WTC11 (cell line): ENCODE data around the gene APOLD1. TPM values are rescaled to one million over a fixed set of nuclear protein-coding genes. Genes with fewer than 3 reads are reported as not detected.
"Not testable (repeated sequence)": the region's sequence is repeated elsewhere in the genome, so short reads cannot be mapped to it uniquely, and the experiment has no call there.

Experiments used
- ATAC-seq: fragments of 200-7000 bp; cut with Tn5 transposase; 2 replicates; pipeline ENCODE4 v1.10.0; 2021; ENCODE audit warnings: mild to moderate bottlenecking, moderate library complexity
- CTCF ChIA-PET: fragments of 300-600 bp; sonication (Branson Sonifier 250); formaldehyde crosslinking; loops from one replicate; lab custom pipeline; 2021; ENCODE audit warnings: antibody characterized with exemption; lab: Charles Lee
- POLR2A ChIA-PET: fragments of 350-600 bp; sonication (Branson Sonifier 250); formaldehyde crosslinking; loops from one replicate; lab custom pipeline; 2021; ENCODE audit warnings: antibody characterized with exemption; lab: Charles Lee
- DNase-seq: peaks from one replicate; pipeline ENCODE4 v3.0.0; 2021; ENCODE audit warnings: low spot score
- H3K27ac Mint-ChIP-seq: 2 replicates; pipeline ENCODE4 v1.8.0; 2021; ENCODE audit warnings: mixed read lengths
- H3K27me3 Mint-ChIP-seq: 2 replicates; pipeline ENCODE4 v1.8.0; 2021; ENCODE audit warnings: low read depth, mild to moderate bottlenecking, moderate library complexity, mixed read lengths
- H3K36me3 Mint-ChIP-seq: 2 replicates; pipeline ENCODE4 v1.8.0; 2021; ENCODE audit warnings: mixed read lengths
- H3K4me1 Mint-ChIP-seq: 2 replicates; pipeline ENCODE4 v1.8.0; 2022; ENCODE audit warnings: mixed read lengths
- H3K4me3 Mint-ChIP-seq: 2 replicates; pipeline ENCODE4 v1.8.0; 2021; ENCODE audit warnings: mild to moderate bottlenecking, moderate library complexity, mixed read lengths
- H3K9me3 Mint-ChIP-seq: 2 replicates; pipeline ENCODE4 v1.8.0; 2021; ENCODE audit warnings: mixed read lengths
- CREM ChIP-seq: sonication (generic); formaldehyde crosslinking; IDR thresholded peaks from 2 replicates; pipeline ENCODE4 v1.8.1; 2022; ENCODE audit warnings: mild to moderate bottlenecking, missing genetic modification reagents, moderate library complexity
- ESRRA ChIP-seq: sonication (generic); formaldehyde crosslinking; IDR thresholded peaks from 2 replicates; pipeline ENCODE4 v1.8.1; 2022; ENCODE audit warnings: mild to moderate bottlenecking, missing genetic modification reagents, borderline replicate concordance
- NFE2L1 ChIP-seq: sonication (generic); formaldehyde crosslinking; IDR thresholded peaks from 2 replicates; pipeline ENCODE4 v1.8.1; 2023; ENCODE audit warnings: missing genetic modification reagents
- NR1H2 ChIP-seq: sonication (generic); formaldehyde crosslinking; IDR thresholded peaks from 2 replicates; pipeline ENCODE4 v1.9.0; 2021; ENCODE audit warnings: mild to moderate bottlenecking, moderate library complexity, missing genetic modification reagents
- PRRX2 ChIP-seq: fragments of 250-450 bp; sonication (Bioruptor Pico); IDR thresholded peaks from 2 replicates; pipeline ENCODE4 v1.8.0; 2021; ENCODE audit warnings: mild to moderate bottlenecking
- ZNF232 ChIP-seq: sonication (generic); formaldehyde crosslinking; IDR thresholded peaks from 2 replicates; pipeline ENCODE4 v1.8.0; 2022; ENCODE audit warnings: mild to moderate bottlenecking, missing genetic modification reagents
- ZNF423 ChIP-seq: fragments of 250-450 bp; sonication (Bioruptor Pico); IDR thresholded peaks from 2 replicates; pipeline ENCODE4 v2.1.2; 2022; ENCODE audit warnings: mild to moderate bottlenecking, moderate library complexity
- total RNA-seq: library from RNA; stranded (reverse); gene quantifications from 3 replicates; pipeline ENCODE4 v1.2.3, GENCODE V29; 2021
- TF ChIP-seq, protein P1 (sequence below): fragments of 250-450 bp; sonication (Bioruptor Pico); IDR thresholded peaks from 2 replicates; pipeline ENCODE4 v1.9.0; 2021; ENCODE audit warnings: mild to moderate bottlenecking, borderline replicate concordance
- TF ChIP-seq, protein P2 (sequence below): sonication (generic); formaldehyde crosslinking; IDR thresholded peaks from 2 replicates; pipeline ENCODE4 v1.8.1; 2023; ENCODE audit warnings: mild to moderate bottlenecking, missing genetic modification reagents
- TF ChIP-seq, protein P3 (sequence below): fragments of 200-600 bp; IDR thresholded peaks from 2 replicates; pipeline ENCODE4 v1.8.0; 2022; ENCODE audit warnings: antibody characterized with exemption
- TF ChIP-seq, protein P4 (sequence below): fragments of 250-450 bp; sonication (Bioruptor Pico); IDR thresholded peaks from 2 replicates; pipeline ENCODE4 v1.8.0; 2021; ENCODE audit warnings: mild to moderate bottlenecking
- TF ChIP-seq, protein P5 (sequence below): sonication (generic); formaldehyde crosslinking; IDR thresholded peaks from 2 replicates; pipeline ENCODE4 v1.8.1; 2023; ENCODE audit warnings: mild to moderate bottlenecking, moderate library complexity, missing genetic modification reagents
- TF ChIP-seq, protein P6 (sequence below): sonication (generic); formaldehyde crosslinking; IDR thresholded peaks from 2 replicates; pipeline ENCODE4 v1.8.0; 2022; ENCODE audit warnings: mild to moderate bottlenecking, missing genetic modification reagents

The APOLD1 gene
- total RNA-seq, 1 experiment from 2014 or later, result 0.44 TPM

DNA sequence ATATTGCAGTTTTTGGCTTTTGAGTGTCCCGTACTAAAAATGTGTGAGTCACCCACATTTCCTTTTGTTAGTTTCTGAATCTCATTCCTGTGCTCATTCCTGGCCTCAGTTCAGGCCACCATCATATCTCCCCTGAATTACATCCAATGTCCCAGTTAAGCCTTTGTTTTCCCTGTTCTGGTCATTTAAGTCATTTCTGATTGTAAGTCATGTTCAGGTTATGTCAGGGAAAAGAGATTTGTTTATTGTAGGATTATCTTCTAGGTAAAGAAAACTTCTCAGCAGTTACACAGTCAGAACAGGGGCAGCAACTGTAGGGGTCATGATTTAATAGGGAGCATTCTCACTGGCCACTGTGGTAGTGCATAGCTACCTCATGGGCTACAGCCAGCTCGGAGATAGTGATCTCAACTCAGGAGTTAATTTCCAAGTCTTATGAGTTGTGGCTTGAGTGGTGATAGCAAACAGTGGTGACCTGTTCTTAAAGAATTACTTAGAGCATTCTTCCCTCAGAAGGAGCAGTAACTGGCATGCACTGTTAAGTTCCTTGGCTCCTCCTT lies 34.4 kb downstream of the APOLD1 start (continued):
- TF ChIP-seq, protein P1, sequence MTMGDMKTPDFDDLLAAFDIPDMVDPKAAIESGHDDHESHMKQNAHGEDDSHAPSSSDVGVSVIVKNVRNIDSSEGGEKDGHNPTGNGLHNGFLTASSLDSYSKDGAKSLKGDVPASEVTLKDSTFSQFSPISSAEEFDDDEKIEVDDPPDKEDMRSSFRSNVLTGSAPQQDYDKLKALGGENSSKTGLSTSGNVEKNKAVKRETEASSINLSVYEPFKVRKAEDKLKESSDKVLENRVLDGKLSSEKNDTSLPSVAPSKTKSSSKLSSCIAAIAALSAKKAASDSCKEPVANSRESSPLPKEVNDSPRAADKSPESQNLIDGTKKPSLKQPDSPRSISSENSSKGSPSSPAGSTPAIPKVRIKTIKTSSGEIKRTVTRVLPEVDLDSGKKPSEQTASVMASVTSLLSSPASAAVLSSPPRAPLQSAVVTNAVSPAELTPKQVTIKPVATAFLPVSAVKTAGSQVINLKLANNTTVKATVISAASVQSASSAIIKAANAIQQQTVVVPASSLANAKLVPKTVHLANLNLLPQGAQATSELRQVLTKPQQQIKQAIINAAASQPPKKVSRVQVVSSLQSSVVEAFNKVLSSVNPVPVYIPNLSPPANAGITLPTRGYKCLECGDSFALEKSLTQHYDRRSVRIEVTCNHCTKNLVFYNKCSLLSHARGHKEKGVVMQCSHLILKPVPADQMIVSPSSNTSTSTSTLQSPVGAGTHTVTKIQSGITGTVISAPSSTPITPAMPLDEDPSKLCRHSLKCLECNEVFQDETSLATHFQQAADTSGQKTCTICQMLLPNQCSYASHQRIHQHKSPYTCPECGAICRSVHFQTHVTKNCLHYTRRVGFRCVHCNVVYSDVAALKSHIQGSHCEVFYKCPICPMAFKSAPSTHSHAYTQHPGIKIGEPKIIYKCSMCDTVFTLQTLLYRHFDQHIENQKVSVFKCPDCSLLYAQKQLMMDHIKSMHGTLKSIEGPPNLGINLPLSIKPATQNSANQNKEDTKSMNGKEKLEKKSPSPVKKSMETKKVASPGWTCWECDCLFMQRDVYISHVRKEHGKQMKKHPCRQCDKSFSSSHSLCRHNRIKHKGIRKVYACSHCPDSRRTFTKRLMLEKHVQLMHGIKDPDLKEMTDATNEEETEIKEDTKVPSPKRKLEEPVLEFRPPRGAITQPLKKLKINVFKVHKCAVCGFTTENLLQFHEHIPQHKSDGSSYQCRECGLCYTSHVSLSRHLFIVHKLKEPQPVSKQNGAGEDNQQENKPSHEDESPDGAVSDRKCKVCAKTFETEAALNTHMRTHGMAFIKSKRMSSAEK (CRISPR knock-in tag), result no peak
- TF ChIP-seq, protein P2, sequence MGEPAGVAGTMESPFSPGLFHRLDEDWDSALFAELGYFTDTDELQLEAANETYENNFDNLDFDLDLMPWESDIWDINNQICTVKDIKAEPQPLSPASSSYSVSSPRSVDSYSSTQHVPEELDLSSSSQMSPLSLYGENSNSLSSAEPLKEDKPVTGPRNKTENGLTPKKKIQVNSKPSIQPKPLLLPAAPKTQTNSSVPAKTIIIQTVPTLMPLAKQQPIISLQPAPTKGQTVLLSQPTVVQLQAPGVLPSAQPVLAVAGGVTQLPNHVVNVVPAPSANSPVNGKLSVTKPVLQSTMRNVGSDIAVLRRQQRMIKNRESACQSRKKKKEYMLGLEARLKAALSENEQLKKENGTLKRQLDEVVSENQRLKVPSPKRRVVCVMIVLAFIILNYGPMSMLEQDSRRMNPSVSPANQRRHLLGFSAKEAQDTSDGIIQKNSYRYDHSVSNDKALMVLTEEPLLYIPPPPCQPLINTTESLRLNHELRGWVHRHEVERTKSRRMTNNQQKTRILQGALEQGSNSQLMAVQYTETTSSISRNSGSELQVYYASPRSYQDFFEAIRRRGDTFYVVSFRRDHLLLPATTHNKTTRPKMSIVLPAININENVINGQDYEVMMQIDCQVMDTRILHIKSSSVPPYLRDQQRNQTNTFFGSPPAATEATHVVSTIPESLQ (CRISPR knock-in tag), result no peak
- no peak for TF ChIP-seq ZNF423
- TF ChIP-seq, protein P3, sequence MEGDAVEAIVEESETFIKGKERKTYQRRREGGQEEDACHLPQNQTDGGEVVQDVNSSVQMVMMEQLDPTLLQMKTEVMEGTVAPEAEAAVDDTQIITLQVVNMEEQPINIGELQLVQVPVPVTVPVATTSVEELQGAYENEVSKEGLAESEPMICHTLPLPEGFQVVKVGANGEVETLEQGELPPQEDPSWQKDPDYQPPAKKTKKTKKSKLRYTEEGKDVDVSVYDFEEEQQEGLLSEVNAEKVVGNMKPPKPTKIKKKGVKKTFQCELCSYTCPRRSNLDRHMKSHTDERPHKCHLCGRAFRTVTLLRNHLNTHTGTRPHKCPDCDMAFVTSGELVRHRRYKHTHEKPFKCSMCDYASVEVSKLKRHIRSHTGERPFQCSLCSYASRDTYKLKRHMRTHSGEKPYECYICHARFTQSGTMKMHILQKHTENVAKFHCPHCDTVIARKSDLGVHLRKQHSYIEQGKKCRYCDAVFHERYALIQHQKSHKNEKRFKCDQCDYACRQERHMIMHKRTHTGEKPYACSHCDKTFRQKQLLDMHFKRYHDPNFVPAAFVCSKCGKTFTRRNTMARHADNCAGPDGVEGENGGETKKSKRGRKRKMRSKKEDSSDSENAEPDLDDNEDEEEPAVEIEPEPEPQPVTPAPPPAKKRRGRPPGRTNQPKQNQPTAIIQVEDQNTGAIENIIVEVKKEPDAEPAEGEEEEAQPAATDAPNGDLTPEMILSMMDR, result no peak
- TF ChIP-seq, protein P4, sequence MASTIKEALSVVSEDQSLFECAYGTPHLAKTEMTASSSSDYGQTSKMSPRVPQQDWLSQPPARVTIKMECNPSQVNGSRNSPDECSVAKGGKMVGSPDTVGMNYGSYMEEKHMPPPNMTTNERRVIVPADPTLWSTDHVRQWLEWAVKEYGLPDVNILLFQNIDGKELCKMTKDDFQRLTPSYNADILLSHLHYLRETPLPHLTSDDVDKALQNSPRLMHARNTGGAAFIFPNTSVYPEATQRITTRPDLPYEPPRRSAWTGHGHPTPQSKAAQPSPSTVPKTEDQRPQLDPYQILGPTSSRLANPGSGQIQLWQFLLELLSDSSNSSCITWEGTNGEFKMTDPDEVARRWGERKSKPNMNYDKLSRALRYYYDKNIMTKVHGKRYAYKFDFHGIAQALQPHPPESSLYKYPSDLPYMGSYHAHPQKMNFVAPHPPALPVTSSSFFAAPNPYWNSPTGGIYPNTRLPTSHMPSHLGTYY (CRISPR knock-in tag), result no peak

DNA sequence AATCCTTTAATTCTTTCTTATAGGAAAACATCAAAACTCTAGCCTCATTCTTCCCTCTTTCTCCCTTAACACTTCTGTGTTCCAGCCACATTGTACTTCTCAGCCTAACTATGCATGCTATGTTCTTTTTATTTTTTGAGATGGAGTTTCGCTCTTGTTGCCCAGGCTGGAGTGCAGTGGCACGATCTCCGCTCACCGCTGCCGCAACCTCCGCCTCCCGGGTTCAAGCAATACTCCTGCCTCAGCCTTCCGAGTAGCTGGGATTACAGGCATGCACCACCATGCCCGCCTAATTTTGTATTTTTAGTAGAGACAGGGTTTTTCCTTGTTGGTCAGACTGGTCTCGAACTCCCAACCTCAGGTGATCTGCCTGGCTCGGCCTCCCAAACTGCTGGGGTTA lies 34.9 kb downstream of the APOLD1 start:
- H3K36me3 Mint-ChIP-seq, result peaks cover 76% of the 10 kb centered on the region
- POLR2A ChIA-PET, H3K9me3 Mint-ChIP-seq, H3K4me3 Mint-ChIP-seq, H3K27me3 Mint-ChIP-seq, CTCF ChIA-PET, ATAC-seq, DNase-seq, H3K4me1 Mint-ChIP-seq: not testable (repeated sequence)
- H3K27ac Mint-ChIP-seq, result peak overlapping the region; percentile 62

- Mint-ChIP-seq H3K4me1 (no peaks in the 10 kb centered on the region), H3K36me3 (peaks cover 73% of the 10 kb centered on the region)
- CTCF ChIA-PET, result interaction anchor here (1.1 to 1.3 kb wide), 2 partner anchors 9 kb away, joined by 3 to 4 read pairs; partner anchors contain the start of gene DDX47
- TF ChIP-seq CREM (CRISPR knock-in tag) (no peak), NFE2L1 (CRISPR knock-in tag) (no peak), ZNF232 (no peak), PRRX2 (CRISPR knock-in tag) (no peak), ESRRA (CRISPR knock-in tag) (no peak), NR1H2 (no peak)
- TF ChIP-seq, protein P5, sequence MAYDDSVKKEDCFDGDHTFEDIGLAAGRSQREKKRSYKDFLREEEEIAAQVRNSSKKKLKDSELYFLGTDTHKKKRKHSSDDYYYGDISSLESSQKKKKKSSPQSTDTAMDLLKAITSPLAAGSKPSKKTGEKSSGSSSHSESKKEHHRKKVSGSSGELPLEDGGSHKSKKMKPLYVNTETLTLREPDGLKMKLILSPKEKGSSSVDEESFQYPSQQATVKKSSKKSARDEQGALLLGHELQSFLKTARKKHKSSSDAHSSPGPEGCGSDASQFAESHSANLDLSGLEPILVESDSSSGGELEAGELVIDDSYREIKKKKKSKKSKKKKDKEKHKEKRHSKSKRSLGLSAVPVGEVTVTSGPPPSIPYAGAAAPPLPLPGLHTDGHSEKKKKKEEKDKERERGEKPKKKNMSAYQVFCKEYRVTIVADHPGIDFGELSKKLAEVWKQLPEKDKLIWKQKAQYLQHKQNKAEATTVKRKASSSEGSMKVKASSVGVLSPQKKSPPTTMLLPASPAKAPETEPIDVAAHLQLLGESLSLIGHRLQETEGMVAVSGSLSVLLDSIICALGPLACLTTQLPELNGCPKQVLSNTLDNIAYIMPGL, result no peak
- TF ChIP-seq, protein P6, sequence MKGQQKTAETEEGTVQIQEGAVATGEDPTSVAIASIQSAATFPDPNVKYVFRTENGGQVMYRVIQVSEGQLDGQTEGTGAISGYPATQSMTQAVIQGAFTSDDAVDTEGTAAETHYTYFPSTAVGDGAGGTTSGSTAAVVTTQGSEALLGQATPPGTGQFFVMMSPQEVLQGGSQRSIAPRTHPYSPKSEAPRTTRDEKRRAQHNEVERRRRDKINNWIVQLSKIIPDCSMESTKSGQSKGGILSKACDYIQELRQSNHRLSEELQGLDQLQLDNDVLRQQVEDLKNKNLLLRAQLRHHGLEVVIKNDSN (CRISPR knock-in tag), result no peak
- TF ChIP-seq, protein P2 (CRISPR knock-in tag), result no peak
Observed at GRCh38 chr12:12821975-12822374, 36.5 kb downstream of the APOLD1 start.

More at GRCh38 chr12:12821975-12822374, 36.5 kb downstream of the APOLD1 start:
- ATAC-seq (no peak), DNase-seq (no peak)
- Mint-ChIP-seq H3K4me3 (no peak overlapping the region), H3K9me3 (no peaks in the 10 kb centered on the region), H3K27ac (no peak overlapping the region), H3K27me3 (no peaks in the 10 kb centered on the region)
- POLR2A ChIA-PET, result no interaction called here
